ENCODE measurements around the gene ORC2. TPM values are rescaled to one million over a fixed set of nuclear protein-coding genes. Genes with fewer than 3 reads are reported as not detected.
A peak's percentile ranks its signal among the peaks of the same experiment; 100 is the strongest.

The ORC2 gene
- total and polyA plus RNA-seq, 10 of the 15 experiments (the other 5 are each of a cell fraction or from before 2014, with no cell fraction given): 6.1 to 36.9 (median 17.6) TPM

GRCh38 chr2:200862532-200863000 lies 100.9 kb downstream of the ORC2 start (continued):
- TF ChIP-seq E2F8 (IDR thresholded peaks at IDR 0.05; ENCODE audit: low read depth, partially characterized antibody) (no peak), EGR1 (IDR thresholded peaks at IDR 0.05; ENCODE audit: borderline replicate concordance in 1 of 2, low read depth in 2 of 2, low read length in 2 of 2) (no peak), ZNF207 (IDR thresholded peaks at IDR 0.05; ENCODE audit: borderline replicate concordance) (no peak), TCF12 (IDR thresholded peaks at IDR 0.05; ENCODE audit: low read depth, low read length) (no peak), IKZF1 (conservative IDR thresholded peaks at IDR 0.05) (no peak), PAX5 (IDR thresholded peaks at IDR 0.05; ENCODE audit: borderline replicate concordance, low read depth, low read length) (no peak), YY1 (IDR thresholded peaks at IDR 0.05; ENCODE audit: low read depth, low read length) (peak; percentile 72), POLR2A (IDR thresholded peaks at IDR 0.05; ENCODE audit: low read depth, low read length) (peak; percentile 49), STAT1 (conservative IDR thresholded peaks at IDR 0.05) (no peak), CBX5 (IDR thresholded peaks at IDR 0.05; ENCODE audit: low read depth) (no peak), CREB1 (IDR thresholded peaks at IDR 0.05; ENCODE audit: low read depth) (peak; percentile 88)
- TF ChIP-seq, protein P1, sequence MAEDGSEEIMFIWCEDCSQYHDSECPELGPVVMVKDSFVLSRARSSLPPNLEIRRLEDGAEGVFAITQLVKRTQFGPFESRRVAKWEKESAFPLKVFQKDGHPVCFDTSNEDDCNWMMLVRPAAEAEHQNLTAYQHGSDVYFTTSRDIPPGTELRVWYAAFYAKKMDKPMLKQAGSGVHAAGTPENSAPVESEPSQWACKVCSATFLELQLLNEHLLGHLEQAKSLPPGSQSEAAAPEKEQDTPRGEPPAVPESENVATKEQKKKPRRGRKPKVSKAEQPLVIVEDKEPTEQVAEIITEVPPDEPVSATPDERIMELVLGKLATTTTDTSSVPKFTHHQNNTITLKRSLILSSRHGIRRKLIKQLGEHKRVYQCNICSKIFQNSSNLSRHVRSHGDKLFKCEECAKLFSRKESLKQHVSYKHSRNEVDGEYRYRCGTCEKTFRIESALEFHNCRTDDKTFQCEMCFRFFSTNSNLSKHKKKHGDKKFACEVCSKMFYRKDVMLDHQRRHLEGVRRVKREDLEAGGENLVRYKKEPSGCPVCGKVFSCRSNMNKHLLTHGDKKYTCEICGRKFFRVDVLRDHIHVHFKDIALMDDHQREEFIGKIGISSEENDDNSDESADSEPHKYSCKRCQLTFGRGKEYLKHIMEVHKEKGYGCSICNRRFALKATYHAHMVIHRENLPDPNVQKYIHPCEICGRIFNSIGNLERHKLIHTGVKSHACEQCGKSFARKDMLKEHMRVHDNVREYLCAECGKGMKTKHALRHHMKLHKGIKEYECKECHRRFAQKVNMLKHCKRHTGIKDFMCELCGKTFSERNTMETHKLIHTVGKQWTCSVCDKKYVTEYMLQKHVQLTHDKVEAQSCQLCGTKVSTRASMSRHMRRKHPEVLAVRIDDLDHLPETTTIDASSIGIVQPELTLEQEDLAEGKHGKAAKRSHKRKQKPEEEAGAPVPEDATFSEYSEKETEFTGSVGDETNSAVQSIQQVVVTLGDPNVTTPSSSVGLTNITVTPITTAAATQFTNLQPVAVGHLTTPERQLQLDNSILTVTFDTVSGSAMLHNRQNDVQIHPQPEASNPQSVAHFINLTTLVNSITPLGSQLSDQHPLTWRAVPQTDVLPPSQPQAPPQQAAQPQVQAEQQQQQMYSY (CRISPR knock-in tag; IDR thresholded peaks at IDR 0.05): no peak
- TF ChIP-seq, protein P2, sequence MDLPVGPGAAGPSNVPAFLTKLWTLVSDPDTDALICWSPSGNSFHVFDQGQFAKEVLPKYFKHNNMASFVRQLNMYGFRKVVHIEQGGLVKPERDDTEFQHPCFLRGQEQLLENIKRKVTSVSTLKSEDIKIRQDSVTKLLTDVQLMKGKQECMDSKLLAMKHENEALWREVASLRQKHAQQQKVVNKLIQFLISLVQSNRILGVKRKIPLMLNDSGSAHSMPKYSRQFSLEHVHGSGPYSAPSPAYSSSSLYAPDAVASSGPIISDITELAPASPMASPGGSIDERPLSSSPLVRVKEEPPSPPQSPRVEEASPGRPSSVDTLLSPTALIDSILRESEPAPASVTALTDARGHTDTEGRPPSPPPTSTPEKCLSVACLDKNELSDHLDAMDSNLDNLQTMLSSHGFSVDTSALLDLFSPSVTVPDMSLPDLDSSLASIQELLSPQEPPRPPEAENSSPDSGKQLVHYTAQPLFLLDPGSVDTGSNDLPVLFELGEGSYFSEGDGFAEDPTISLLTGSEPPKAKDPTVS (IDR thresholded peaks at IDR 0.05; ENCODE audit: low read depth, low read length): no peak
- TF ChIP-seq, protein P3, sequence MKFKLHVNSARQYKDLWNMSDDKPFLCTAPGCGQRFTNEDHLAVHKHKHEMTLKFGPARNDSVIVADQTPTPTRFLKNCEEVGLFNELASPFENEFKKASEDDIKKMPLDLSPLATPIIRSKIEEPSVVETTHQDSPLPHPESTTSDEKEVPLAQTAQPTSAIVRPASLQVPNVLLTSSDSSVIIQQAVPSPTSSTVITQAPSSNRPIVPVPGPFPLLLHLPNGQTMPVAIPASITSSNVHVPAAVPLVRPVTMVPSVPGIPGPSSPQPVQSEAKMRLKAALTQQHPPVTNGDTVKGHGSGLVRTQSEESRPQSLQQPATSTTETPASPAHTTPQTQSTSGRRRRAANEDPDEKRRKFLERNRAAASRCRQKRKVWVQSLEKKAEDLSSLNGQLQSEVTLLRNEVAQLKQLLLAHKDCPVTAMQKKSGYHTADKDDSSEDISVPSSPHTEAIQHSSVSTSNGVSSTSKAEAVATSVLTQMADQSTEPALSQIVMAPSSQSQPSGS (IDR thresholded peaks at IDR 0.05; ENCODE audit: low read length): peak; percentile 32; the same call in 1 of the 2 replicates
- TF ChIP-seq, protein P4, sequence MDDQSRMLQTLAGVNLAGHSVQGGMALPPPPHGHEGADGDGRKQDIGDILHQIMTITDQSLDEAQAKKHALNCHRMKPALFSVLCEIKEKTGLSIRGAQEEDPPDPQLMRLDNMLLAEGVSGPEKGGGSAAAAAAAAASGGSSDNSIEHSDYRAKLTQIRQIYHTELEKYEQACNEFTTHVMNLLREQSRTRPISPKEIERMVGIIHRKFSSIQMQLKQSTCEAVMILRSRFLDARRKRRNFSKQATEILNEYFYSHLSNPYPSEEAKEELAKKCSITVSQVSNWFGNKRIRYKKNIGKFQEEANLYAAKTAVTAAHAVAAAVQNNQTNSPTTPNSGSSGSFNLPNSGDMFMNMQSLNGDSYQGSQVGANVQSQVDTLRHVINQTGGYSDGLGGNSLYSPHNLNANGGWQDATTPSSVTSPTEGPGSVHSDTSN (IDR thresholded peaks at IDR 0.05; ENCODE audit: insufficient replicate concordance, low read depth, low read length): no peak
- TF ChIP-seq, protein P5, sequence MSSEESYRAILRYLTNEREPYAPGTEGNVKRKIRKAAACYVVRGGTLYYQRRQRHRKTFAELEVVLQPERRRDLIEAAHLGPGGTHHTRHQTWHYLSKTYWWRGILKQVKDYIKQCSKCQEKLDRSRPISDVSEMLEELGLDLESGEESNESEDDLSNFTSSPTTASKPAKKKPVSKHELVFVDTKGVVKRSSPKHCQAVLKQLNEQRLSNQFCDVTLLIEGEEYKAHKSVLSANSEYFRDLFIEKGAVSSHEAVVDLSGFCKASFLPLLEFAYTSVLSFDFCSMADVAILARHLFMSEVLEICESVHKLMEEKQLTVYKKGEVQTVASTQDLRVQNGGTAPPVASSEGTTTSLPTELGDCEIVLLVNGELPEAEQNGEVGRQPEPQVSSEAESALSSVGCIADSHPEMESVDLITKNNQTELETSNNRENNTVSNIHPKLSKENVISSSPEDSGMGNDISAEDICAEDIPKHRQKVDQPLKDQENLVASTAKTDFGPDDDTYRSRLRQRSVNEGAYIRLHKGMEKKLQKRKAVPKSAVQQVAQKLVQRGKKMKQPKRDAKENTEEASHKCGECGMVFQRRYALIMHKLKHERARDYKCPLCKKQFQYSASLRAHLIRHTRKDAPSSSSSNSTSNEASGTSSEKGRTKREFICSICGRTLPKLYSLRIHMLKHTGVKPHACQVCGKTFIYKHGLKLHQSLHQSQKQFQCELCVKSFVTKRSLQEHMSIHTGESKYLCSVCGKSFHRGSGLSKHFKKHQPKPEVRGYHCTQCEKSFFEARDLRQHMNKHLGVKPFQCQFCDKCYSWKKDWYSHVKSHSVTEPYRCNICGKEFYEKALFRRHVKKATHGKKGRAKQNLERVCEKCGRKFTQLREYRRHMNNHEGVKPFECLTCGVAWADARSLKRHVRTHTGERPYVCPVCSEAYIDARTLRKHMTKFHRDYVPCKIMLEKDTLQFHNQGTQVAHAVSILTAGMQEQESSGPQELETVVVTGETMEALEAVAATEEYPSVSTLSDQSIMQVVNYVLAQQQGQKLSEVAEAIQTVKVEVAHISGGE (CRISPR knock-in tag; IDR thresholded peaks at IDR 0.05): no peak

Data from GM12878 (cell line).